RWPE1 (cell line): ENCODE data around the gene FAM187B.

ENCODE experiments used
- CTCF ChIA-PET: fragments of 350-600 bp; sonication (Branson Sonifier 250); formaldehyde crosslinking; extraction: SDS; loops from one replicate; lab custom pipeline; 2021; lab: Yijun Ruan, JAX
- POLR2A ChIA-PET: fragments of 400-600 bp; formaldehyde crosslinking; extraction: SDS; loops from one replicate; lab custom pipeline; 2020; ENCODE audit warnings: antibody characterized with exemption; ENCODE audit not compliant: low non-redundant PET; lab: Yijun Ruan, JAX
- DNase-seq: peaks from one replicate; pipeline ENCODE4 v3.0.0; 2012; ENCODE audit warnings: low spot score
- H3K27ac ChIP-seq: fragments of 450-650 bp; 2 replicates; pipeline ENCODE4 v1.5.1; 2017
- CTCF ChIP-seq: fragments of 450-650 bp; conservative IDR thresholded peaks from 2 replicates; pipeline ENCODE4 v1.5.1; 2017; ENCODE audit warnings: low read depth, mild to moderate bottlenecking

The FAM187B gene

GRCh38 chr19:35264268-35265125, 36.0 kb upstream of the FAM187B start:
- TF ChIP-seq CTCF: no peak
- ChIA-PET CTCF (no interaction called here), POLR2A (interaction anchor here (0.5 to 0.6 kb wide), 2 partner anchors 93 to 202 kb away, joined by 3 to 9 read pairs; no protein-coding TSS in a partner anchor)
- peak overlapping the region; percentile 95 for H3K27ac ChIP-seq
- DNase-seq: no peak

GRCh38 chr19:35262101-35262761, 33.7 kb upstream of the FAM187B start:
- TF ChIP-seq CTCF: no peak
- CTCF ChIA-PET: no interaction called here
- no peak overlapping the region for H3K27ac ChIP-seq
- DNase-seq: no peak
- POLR2A ChIA-PET: no interaction called here

GRCh38 chr19:35261356-35262100, 33.0 kb upstream of the FAM187B start:
- ChIA-PET CTCF (no interaction called here), POLR2A (interaction anchor here (0.6 kb wide), 1 partner anchor 206 kb away, joined by 3 read pairs; no protein-coding TSS in a partner anchor)
- H3K27ac ChIP-seq: no peak overlapping the region
- DNase-seq: no peak
- no peak for TF ChIP-seq CTCF

- no peak for TF ChIP-seq CTCF
- CTCF ChIA-PET: no interaction called here
- no peak overlapping the region for H3K27ac ChIP-seq
- POLR2A ChIA-PET: no interaction called here
- no peak for DNase-seq
Observed at GRCh38 chr19:35260694-35261304, 32.3 kb upstream of the FAM187B start.

GRCh38 chr19:35257113-35257461, 28.5 kb upstream of the FAM187B start:
- TF ChIP-seq CTCF: no peak
- ChIA-PET POLR2A (no interaction called here), CTCF (interaction anchor here (0.6 to 0.9 kb wide), 2 partner anchors 89 to 115 kb away, joined by 3 to 4 read pairs; no protein-coding TSS in a partner anchor)

More at GRCh38 chr19:35257113-35257461, 28.5 kb upstream of the FAM187B start:
- no peak overlapping the region for H3K27ac ChIP-seq
- no peak for DNase-seq
